ENCODE data around the gene CALML6. TPM values are rescaled to one million over a fixed set of nuclear protein-coding genes. Genes with fewer than 3 reads are reported as not detected.

The CALML6 gene
- total and polyA plus RNA-seq, 8 donors = 0.39 to 4.4 (median 1.1) TPM

DNA sequence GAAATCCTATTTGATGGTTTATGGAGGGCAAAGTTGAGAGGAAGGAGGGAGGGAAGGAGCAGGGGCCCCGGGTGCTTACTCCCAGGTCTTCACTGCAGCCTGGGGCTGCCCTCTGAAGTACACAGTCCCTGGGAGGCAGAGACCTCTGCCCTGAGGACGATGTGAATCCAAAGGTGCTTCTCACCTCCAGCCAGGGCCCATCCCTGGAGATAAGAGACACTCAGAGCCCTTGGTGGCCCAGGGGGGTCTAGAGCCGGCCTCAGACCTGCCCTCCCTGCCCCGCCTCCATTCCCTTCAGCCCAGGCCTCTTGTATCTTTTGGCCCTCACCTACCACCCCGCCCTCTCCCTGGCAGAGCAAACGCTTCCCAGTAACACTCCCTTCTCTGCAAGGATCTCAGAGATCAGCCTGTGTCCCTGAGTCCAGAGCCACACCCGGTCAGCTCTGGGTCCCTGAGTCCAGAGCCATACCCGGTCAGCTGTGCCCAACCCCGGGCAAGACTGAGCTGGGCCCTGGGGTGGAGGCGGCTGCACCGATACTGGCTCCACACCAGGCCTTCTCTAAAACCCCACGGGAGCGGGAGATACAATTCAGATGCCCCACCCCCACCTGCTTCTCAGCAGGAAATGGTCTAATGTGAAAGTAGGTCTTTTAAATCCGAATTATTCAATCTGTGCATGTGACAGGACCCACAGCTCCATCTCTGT is 20.6 kb upstream of the CALML6 start:
- H3K36me3 ChIP-seq = no peaks in the 10 kb centered on the region
- H3K27ac ChIP-seq = no peak overlapping the region
- H3K27me3 ChIP-seq = no peaks in the 10 kb centered on the region
- no peaks in the 10 kb centered on the region for H3K9me3 ChIP-seq
- intact Hi-C loops (cut with DNase I) = loop anchor here in 1 of 3 donors (10.0 kb wide), 1 partner anchor 110 kb away; no protein-coding TSS in a partner anchor
- no peak overlapping the region for H3K4me3 ChIP-seq
- TF ChIP-seq, protein P1, sequence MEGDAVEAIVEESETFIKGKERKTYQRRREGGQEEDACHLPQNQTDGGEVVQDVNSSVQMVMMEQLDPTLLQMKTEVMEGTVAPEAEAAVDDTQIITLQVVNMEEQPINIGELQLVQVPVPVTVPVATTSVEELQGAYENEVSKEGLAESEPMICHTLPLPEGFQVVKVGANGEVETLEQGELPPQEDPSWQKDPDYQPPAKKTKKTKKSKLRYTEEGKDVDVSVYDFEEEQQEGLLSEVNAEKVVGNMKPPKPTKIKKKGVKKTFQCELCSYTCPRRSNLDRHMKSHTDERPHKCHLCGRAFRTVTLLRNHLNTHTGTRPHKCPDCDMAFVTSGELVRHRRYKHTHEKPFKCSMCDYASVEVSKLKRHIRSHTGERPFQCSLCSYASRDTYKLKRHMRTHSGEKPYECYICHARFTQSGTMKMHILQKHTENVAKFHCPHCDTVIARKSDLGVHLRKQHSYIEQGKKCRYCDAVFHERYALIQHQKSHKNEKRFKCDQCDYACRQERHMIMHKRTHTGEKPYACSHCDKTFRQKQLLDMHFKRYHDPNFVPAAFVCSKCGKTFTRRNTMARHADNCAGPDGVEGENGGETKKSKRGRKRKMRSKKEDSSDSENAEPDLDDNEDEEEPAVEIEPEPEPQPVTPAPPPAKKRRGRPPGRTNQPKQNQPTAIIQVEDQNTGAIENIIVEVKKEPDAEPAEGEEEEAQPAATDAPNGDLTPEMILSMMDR (IDR thresholded peaks at IDR 0.05) = no peak
- peaks cover 7 to 20% (median 18%) of the 10 kb centered on the region in 3 donors for H3K4me1 ChIP-seq
- ATAC-seq (peak in 2 of 4 donors; percentile 2 to 4), FAIRE-seq (no peak), DNase-seq (peak in 4 of 6 donors; percentile 38 to 67 (median 52))
- WGBS, 2 donors = 8 to 9% methylated on average over 14 of the region's 14 CpGs

DNA sequence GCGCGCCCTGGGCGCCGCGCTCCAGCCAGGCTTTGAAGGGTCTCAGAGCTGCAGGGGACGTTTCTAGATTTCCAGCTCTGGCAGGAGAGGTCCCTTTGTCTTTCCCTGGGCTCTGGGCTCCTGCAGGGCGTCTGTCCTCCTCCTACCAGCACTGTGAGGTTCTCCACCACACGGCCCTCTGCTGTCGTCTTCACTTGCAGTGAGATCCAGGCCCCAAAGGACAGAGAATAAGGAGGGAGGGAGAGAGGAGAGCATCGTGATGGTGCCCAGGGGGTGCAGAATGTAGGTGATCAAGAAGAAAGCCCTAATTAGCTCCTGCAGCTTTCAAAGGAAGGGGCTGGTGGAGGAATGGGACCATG is 20.0 kb upstream of the CALML6 start:
- DNase-seq (peak in 1 of 6 donors; percentile 36), ATAC-seq (no peak), FAIRE-seq (no peak)
- H3K27ac ChIP-seq = no peak overlapping the region
- no peaks in the 10 kb centered on the region for H3K36me3 ChIP-seq
- 37 to 52% methylated on average over 10 of the region's 10 CpGs for WGBS, 2 donors
- H3K4me1 ChIP-seq = peaks cover 7 to 20% (median 18%) of the 10 kb centered on the region in 3 donors
- intact Hi-C loops (cut with DNase I) = loop anchor here in 1 of 3 donors (10.0 kb wide), 1 partner anchor 110 kb away; no protein-coding TSS in a partner anchor
- H3K27me3 ChIP-seq = no peaks in the 10 kb centered on the region
- H3K4me3 ChIP-seq = no peak overlapping the region
- TF ChIP-seq, protein P1 (IDR thresholded peaks at IDR 0.05) = no peak
- no peaks in the 10 kb centered on the region for H3K9me3 ChIP-seq

GRCh38 chr1:1895456-1896336 is 19.4 kb upstream of the CALML6 start:
- ATAC-seq = no peak
- Histone ChIP-seq H3K27ac (no peak overlapping the region), H3K27me3 (no peaks in the 10 kb centered on the region), H3K4me1 (peaks cover 7 to 20% (median 18%) of the 10 kb centered on the region in 3 donors), H3K36me3 (no peaks in the 10 kb centered on the region), H3K9me3 (no peaks in the 10 kb centered on the region), H3K4me3 (no peak overlapping the region)
- intact Hi-C loops (cut with DNase I) = loop anchor here in 1 of 3 donors (10.0 kb wide), 1 partner anchor 111 kb away; no protein-coding TSS in a partner anchor
- TF ChIP-seq, protein P1 (IDR thresholded peaks at IDR 0.05) = no peak
- DNase-seq = peak in 1 of 6 donors; percentile 73
- no peak for FAIRE-seq
- 66 to 79% methylated on average over 14 of the region's 14 CpGs for WGBS, 2 donors

DNA sequence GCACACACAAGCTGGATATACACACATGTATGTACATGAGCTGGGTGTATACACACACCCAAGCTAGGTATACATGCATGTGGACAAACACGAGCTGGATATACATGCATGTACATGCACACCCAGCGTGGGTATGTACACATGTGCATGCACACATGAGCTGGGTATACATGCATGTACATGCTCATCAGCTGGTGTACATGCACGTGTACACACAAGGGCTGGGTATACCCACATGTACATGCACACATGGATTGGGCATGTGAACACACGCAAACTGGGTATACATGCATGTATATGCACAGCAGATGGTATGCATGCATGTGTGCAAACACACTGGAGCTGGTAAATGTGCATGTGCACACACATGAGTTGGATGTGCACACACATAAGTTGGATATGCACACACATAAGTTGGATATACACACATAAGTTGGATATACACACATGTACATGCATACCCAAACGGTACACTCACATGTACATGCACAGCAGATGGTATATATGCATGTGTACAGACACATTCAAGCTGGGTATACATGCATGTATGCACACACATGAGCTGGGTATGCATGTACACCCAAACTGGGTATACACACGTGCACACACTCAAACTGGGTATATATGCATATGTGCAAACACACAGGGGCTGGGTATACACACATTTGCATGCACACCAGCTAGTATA is 16.7 kb upstream of the CALML6 start:
- H3K36me3 ChIP-seq = no peaks in the 10 kb centered on the region
- H3K27me3 ChIP-seq = no peaks in the 10 kb centered on the region
- peaks cover 7 to 12% (median 11%) of the 10 kb centered on the region in 3 donors for H3K4me1 ChIP-seq
- ATAC-seq = no peak
- intact Hi-C loops (cut with DNase I) = loop anchor here in 1 of 3 donors (10.0 kb wide), 1 partner anchor 114 kb away; no protein-coding TSS in a partner anchor
- FAIRE-seq = no peak
- H3K4me3 ChIP-seq = no peak overlapping the region
- TF ChIP-seq, protein P1 (IDR thresholded peaks at IDR 0.05) = no peak
- no peaks in the 10 kb centered on the region for H3K9me3 ChIP-seq
- WGBS, 2 donors = 80 to 88% methylated on average over 6 of the region's 6 CpGs
- H3K27ac ChIP-seq = no peak overlapping the region
- peak in 2 of 6 donors; percentile 1 to 4 for DNase-seq
